Fibroblast of gingiva (primary cell): Measurements from ENCODE around the gene FNDC3B.

Experiments
- DNase-seq: peaks from one replicate; pipeline ENCODE4 v3.0.0-alpha.2; 2011; ENCODE audit warnings: low read depth

The FNDC3B gene

DNA sequence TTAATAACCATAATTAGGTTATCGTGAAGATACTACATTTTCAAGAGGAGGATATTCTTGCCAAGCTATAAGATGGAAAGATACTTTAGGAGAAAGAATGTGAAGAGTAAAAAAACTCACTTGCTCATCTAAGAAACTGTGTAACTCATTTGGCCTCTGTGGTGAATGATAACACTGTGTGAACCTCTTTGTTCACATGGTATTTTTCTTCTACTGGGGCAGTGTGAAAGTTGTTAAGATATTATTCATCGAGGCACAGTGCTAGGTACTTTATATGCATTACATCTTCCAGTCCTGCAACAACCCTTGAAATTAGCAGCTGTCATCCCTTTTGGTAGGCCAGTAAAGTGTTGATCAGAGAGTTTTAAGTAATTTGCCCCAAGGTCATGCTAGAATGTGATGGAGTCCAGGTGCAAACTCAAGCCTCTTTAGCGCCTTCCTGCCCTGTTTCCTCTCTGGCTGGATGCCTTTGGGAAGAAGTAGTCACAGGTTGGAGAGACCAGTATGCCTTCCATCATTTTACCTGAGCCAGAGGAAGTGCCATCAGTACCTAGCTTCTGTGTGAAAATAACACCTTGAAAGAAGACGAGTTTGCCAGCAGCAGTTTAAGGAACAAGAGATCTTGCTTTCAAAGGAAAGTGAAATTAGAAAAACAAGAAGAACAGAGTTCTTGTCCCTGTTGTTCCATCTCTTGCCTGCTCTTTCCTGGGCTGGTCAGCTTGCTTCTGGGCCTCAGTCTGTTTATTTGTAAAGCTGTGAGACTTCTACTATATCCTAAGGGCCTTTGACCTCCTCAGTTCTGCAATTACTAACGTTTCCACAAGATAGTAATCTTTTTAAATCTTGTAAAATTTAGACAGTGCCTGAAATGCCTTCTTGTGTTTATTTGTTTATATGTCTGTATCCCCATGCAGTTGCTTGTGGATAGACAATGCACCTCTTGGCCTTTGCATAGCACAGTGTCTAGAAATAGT, 179.3 kb downstream of the FNDC3B start:
- peak; percentile 8 for DNase-seq

DNA sequence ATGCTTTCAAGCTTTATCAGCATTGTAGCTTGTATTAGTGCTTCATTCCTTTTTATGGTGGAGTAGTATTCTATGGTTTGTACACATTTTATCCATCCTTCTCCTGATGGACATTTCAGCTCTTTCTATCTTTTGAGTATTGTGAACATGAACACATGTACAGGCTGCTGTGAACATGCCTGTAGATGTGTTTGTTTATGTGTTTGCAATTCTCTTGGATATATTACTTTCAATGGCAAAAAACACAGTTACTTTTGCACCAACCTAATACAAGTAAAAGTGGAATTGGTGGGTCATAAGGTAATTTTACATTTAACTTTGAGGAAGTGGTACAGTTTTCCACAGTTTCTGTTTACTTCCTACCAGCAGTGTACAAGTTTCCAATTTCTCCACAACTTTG, 180.4 kb downstream of the FNDC3B start:
- DNase-seq = no peak

DNA sequence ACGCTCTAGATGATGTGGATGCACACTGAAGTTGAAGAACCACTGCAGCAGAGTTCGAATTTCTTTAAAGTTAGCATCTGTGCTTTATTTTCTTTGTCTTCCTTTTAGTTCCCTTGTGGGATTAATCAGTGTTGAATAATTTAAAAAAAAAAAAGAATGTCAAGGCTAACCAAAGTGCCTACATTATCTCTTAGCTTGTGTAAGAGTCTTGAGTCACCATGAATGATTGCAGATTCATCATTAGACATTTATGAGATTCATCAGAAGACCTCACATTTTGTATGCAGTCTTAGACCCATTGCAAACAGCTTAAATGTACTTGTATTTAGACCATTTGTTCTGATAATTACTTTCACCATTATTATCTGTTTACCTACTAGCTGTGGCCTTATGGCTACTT, 182.2 kb downstream of the FNDC3B start:
- peak; percentile 74 for DNase-seq

DNA sequence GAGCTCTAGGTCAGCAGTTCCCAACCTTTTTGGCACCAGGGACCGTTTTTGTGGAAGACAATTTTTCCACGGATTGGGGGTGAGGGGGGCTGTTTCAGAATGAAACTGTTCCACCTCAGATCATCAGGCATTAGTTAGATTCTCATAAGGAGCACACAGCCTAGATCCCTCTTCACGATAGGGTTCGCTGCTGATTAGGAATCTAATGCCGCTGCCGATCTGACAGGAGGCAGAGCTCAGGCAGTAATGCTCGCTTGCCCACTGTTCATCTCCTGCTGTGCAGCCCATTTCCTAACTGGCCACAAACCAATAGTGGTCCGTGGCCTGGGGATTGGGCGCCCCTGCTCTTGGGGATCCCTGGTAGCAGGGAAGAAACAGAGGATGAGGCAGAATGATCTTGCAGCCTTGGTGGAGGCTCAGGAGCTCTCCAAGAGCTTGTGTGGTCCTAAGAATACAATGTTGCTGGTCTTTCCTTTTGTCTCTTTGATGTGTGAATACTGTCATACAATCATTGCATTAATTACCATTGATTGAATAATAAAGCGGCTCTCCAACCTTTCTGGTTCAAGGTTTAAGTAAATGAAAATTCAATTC, 183.2 kb downstream of the FNDC3B start:
- DNase-seq = no peak

DNA sequence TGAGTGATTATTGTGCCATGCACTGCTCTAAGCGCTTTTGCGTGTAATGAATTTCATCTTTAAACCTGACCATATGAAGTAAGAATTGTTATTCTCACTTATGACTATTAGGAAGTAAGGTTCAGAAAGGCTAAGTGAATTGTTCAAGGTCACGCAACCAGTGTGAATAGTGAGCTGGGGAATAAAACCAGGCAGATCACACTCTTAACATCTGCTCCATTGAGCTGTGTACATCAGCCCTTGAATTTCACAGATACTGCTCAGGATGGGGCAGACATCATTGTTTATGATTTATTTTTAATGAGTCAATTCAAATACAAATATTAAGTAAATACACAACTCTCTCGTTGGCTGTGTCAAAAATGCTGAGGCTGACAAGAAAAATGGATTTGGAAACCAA, 184.5 kb downstream of the FNDC3B start:
- DNase-seq = no peak

DNA sequence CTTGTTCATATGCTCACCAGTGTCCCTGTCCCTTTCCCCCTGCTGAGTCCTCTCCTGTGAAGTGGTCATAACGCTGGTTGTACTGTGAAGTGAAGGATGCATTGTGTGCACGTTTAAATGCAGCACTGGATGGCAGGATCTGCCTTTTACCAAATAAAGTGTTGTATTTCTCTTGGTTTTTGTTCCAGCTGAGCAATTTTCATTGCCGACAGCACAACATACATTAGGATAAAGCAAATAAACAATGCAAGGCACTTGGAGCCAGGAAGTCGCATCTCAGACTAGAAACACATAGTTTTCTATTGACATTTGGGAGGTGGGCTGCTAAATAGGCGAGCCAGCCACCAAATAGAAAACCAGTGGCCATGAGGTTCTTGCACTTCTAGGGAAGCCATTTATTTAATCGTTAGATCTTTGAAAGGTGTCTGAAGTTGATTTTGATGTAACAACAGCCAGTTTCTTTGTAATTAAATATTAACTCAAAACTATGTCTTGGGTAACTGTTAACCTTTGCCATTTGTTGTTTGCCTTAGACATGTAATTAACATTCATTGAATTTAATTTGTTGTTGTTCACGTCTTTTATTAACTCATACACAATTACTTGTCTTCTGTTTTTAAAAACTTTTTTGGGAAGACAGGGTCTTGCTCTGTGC, 185.3 kb downstream of the FNDC3B start:
- no peak for DNase-seq

DNA sequence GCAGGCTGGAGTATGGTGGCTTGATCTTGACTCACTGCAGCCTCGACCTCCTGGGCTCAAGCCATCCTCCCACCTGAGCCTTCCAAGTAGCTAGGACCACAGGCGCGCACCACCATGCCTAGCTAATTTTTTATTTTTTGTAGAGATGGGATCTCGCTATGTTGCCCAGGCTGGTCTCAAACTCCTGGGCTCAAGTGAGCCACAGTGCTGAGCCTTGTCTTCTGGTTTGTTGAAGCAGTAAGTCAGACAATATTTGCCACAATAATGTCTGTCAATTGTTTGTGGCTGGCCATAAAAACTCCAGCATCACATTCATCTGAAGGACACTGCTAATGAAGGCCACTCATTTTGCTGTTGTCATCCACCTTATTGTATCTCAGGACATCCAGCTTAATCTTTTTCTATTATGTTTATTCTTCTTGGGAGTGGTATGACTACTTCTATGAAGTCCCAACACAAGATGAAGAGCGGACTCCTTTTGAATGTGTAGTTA, 185.9 kb downstream of the FNDC3B start:
- DNase-seq = no peak

DNA sequence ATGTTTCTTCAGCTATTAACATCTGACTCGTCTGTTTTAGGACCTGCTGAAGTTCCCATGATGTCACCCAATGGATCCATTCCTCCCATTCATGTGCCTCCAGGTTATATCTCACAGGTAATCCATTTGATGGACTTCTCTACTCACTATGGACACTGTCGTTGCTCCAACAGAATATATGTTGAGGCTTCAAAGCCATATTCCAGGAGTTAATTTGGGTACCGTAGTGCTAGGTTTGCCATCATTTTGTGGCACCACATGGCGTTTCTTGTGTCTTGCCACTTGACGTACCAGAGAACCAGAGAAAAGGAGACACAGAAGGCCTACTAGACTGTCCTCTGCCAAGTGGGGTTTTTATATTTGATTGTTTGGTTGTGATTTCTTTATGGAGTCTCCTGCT, 187.5 kb downstream of the FNDC3B start:
- no peak for DNase-seq

DNA sequence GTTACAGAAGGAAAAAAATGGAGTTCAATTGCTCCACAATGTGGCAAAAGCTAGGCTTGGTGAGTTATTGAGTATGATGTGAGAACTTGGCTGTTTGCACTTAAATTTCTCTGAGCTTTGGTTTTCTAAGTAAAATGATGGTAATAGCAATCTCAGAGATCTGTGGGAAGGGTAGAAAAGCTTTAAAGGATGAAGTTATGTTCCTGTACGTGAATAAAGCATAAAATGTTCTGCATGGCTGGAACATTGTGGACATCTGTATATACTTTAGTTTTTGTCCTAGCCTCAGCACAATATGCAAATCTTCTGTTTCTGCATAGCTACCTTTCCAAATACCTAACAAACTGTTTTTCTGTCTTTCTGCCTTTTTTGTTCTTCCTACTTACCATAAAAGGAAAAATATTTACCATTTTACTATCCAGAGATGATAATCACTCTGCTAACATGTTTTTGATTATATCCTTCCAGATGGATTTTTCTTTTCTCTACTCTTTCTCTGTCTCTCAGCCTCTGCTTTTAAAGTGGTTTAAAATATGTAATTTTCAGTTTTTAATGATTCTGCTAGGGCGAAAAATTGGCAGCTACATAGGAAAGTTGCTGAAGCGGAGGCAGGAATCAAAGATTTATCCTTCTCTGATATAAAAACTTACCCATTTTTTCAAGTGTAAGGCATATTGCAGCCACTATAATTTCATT, 188.1 kb downstream of the FNDC3B start:
- DNase-seq = no peak

DNA sequence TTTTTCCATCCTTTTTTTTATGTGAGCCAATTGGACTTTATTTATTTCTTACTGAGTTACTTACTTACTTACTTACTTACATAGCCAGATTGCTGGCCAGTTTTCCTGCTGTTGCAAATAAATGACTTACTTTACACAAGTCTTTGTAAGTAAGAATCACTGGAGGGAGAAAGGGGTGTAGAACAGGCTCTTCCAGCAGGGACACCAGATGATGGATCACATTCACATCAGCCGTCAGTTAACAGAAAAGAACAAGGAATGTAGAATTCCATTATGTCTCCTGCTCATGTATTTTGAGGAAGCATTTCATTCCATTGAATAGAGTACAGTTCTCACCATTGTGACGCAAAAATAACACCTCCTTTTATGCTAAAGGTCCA, 188.6 kb downstream of the FNDC3B start:
- DNase-seq = no peak

DNA sequence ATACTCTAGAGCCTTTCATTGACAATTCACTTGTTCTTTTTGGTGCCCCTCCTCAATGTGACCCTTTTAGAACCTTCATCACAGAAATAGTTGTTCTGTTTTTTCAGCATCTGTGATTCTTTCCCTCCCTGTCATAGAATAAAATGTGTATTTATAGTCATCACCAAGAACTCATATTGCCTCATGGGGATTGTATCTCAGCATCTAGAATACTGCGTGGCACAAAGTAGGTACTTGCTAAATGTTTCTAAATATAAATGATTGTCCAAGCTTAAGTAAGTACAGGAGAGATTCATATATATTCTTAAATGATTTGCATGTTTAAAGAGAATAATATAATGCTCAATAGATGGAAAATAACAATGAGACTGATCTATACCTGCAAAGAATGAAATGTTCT, 190.1 kb downstream of the FNDC3B start:
- DNase-seq = no peak

DNA sequence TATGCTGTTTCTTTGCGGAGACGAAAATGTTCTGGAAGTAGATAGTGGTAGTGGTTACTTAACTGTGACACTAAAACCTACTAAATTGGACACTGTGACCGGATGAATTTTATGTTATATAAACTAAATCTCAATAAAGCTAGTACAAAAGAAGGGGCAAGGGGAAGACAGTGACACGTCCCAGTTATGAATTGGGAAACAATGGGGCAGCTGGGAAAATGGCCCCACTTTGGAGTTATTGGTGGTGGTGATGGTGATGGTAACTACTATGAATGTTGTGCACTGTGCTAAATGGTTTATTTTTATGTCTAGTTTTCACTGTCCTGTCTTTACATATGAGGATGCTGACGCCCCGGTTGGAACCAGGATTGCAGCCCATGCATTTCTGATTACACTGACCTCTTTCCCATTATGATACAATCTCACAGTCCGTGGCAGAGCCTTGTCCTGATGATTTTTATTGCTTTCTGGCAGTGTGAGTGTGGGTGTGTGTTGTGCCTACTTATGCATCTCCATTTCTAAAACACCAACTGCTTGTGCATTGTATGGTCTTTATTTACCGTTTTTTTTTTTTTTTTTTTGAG, 192.0 kb downstream of the FNDC3B start:
- no peak for DNase-seq

DNA sequence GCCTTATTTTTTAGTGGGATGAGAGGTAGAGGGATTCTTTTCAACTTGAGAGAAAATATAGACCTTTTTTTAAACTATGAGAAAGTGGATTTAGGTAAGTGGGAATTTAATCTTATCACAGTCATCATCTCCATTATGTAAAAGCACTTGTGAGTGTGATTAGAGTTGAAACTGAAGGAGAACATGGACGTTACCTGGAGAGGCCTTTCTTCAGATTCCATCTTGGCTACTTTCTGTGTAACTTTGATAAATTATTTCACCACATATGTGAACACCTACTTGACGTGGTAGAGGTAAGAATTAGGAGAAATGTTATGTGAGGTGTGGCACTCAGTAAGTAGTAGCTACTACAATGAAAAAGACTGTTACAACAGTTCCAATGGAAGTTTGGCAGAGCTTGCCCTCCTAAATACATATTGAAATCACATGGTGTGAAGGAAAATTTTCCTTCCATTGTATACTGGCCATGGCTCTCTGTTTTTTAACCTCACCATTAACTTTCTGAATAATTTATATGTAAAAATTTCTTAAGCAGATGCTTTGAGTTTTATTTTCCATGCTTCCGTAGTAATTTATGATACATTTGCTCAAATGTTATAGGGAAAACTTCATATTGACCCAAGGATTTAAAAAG, 193.3 kb downstream of the FNDC3B start:
- DNase-seq = no peak

DNA sequence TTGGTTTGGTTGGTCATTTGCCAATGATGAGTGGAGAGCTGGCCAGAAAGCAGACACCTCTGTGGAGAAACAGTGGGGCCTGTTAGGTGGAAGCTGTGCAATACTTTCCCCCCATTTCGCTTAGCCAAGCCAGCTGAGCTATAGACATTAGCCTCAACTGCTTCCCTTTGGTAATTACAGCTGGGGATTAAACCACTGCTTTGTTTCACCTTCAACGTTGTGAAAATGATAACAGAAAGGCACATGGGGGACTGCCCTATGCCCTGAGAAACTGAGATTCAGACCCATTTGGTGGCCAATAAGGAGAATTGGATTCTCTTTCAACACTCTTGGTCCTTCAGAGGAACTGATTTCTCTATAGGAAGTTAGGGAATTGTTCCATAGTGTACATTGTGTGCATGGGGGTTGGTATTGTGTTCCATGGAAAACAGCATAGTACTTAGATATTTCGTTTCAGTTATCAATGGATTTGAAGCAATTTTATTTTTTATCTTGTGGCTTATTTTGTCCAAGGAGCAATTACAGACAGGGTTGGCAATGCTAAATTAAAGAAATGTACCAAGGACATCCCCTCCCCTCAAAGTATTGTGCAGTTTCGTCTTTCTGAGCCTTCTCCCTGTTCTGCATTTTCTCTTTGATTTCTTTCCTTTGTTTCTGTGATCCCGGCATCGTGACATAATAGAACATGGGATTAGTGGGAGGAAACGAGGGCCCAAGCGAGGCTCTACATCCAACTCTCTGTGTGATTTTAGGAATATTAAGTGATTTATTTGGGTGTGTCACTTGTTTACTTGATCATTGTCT, 194.3 kb downstream of the FNDC3B start:
- no peak for DNase-seq

DNA sequence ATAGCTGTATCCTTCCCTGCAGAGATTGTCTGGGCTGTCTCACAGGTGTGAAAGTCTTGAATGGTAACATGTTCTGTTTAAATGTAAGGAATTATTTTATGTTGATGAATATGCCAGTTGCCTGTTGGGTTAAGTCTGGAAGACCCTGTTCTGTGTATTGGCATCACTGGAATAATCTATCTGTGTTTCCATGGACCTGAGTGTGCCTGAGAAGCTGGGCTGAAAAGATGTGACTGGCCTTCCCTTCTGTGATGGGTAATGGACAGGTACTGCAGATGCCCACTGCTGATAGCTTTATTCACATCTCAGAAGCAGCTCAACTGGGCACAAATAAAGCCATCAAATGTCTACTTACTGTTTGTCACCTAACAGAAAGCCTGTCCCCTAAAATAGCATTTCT, 196.3 kb downstream of the FNDC3B start:
- DNase-seq = no peak

DNA sequence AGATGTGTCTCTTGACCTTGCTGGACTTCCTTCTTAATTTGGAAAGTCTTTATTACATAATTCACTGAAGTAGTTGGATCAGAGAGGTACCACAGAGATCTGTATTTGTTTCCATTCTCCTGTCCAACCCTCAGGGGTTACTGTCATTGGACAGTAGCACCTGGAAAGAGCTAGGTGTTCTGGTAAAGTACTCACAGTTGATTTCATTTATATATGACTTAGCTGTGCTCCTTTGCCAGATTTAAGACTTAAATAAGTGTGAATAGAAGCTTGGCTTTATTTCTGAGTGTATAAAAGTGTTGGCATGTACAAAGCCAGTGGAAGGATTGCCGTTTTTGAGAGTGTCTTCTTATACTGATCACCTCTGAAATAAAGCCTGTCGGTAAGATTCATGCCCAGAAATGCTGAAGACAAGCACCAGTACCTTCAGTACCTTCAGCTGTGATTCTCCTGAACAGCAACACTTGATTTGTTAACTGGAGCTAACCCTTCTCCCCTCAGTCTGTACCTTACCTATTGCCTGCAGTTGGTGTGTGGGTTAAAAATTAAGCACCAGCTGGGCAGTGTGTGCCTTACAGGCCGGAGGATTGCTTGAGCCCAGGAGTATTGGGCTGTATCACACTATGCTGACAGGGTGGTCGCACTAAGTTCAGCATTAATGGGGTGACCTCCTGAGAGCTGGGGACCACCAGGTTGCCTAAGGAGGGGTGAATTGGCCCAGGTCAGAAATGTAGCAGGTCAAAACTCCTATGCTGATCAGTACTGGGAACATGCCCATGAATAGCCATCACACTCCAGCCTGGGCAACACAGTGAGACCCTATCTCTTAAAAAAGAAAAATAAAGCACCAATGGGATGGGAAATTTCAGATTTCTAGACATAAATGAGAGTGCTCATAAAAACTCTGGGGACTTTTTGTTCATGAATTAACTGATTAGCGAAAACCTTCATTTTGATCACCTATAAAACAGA, 197.7 kb downstream of the FNDC3B start:
- no peak for DNase-seq

DNA sequence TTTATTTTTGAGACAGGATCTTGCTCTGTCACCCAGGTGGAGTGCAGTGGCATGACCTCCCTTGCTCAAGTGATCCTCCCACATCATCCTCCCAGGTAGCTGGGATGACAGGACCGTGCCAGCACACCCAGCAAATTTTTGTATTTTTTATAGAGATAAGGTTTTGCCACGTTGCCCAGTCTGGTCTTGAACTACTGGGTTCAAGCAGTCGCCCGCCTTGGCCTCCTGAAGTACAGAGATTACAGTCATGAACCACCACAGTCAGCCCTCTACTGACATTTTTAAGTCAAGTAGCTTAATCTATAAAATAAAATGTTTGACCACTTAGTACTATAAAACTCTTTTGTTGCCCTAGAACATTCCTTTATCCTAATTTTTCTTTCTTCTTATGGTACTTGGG, 198.8 kb downstream of the FNDC3B start:
- no peak for DNase-seq

DNA sequence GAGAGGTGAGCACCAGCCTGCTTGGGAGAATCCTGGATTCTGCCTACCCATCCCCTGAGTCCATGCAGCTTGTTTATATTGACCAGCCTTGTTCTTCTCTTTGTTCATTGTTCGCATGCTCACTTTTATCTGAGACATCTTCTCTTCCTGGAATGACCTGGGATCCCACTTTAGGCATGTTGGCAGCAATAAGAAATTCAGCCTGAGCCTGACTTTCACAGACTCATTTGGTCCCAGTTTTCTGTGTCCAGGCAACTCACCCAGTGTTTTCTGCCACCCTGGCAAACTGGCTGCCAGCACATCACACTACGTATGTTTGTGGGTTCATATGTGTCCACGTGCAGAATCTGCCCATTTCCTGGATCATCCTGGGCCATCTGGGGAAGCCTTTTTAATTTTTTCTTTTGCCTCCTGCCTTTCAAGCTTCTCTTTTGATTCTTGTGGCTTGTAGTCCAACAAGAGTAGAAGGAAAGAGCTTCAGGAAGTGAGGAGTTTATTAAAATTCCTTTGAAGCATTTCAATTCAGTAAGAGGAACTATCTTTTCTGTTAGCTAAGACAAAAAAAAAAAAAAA, 199.9 kb downstream of the FNDC3B start:
- no peak for DNase-seq

DNA sequence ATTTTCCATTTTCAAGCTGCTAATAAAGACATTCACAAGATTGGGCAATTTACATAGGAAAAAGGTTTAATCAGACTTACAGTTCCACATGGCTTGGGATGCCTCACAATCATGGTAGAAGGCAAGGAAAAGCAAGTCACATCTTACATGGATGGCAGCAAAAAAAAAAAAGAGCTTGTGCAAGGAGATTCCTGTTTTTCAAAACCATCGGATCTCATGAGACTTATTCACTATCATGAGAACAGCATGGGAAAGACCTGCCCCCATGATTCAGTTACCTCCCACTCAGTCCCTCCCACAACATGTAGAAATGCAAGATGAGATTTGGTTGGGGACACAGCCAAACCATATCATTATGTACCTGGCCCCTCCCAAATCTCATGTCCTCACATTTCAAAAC, 202.0 kb downstream of the FNDC3B start:
- no peak for DNase-seq
